ENCODE measurements around the gene STAT5A. TPM values are rescaled to one million over a fixed set of nuclear protein-coding genes. Genes with fewer than 3 reads are reported as not detected.

STAT5A gene
- total RNA-seq, 3 donors from 2014 or later = 72.8 to 363 (median 78.9) TPM

DNA sequence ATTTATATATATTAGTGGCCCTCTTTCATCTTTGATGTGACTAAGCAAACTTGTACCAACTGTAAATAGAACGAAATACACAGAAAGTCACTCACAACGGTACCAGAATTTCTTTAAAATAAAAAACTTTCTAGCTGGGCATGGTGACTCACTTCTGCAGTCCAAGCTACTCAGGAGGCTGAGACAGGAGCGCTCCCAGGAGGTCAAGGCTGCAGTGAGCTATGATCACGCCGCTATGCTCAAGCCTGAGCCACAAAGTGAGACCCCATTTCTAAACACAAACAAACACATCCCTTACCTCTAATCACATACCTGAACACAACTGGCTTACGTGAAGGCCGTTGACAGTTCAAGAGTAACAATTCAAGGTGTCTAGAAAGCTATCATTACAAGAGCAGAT lies 41.8 kb upstream of the STAT5A start:
- H3K9me3 ChIP-seq = no peaks in the 10 kb centered on the region
- H3K36me3 ChIP-seq = no peaks in the 10 kb centered on the region
- no peak for DNase-seq (ENCODE audit: low spot score in 2 of 2)
- H3K4me3 ChIP-seq = no peak overlapping the region
- no peaks in the 10 kb centered on the region for H3K4me1 ChIP-seq
- TF ChIP-seq POLR2AphosphoS5 (IDR thresholded peaks at IDR 0.05) (no peak), POLR2A (IDR thresholded peaks at IDR 0.05) (no peak)
- TF ChIP-seq, protein P1, sequence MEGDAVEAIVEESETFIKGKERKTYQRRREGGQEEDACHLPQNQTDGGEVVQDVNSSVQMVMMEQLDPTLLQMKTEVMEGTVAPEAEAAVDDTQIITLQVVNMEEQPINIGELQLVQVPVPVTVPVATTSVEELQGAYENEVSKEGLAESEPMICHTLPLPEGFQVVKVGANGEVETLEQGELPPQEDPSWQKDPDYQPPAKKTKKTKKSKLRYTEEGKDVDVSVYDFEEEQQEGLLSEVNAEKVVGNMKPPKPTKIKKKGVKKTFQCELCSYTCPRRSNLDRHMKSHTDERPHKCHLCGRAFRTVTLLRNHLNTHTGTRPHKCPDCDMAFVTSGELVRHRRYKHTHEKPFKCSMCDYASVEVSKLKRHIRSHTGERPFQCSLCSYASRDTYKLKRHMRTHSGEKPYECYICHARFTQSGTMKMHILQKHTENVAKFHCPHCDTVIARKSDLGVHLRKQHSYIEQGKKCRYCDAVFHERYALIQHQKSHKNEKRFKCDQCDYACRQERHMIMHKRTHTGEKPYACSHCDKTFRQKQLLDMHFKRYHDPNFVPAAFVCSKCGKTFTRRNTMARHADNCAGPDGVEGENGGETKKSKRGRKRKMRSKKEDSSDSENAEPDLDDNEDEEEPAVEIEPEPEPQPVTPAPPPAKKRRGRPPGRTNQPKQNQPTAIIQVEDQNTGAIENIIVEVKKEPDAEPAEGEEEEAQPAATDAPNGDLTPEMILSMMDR (IDR thresholded peaks at IDR 0.05) = no peak
- no peaks in the 10 kb centered on the region for H3K27me3 ChIP-seq
- intact Hi-C loops (cut with DNase I; ENCODE audit: low total_unique reads) = no loop called here
- peak overlapping the region; percentile 37 to 45 for H3K27ac ChIP-seq

DNA sequence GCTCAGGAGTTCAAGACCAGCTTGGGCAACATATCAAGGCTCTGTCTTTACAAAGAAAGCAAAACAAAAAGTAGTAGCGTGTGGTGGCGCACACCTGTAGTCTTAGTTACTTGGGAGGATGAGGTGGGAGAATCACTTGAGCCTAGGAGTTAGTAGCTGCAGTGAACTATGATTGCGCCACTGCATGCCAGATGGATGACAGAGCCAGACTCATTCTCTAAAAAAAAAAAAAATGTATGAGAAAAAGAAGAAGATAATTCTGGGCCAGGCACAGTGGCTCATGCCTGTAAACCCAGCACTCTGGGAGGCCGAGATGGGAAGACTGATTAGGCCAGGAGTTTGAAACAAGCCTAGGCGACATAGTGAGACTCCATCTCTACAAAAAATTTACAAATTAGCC lies 40.6 kb upstream of the STAT5A start:
- peak overlapping the region; percentile 79 to 81 for H3K27ac ChIP-seq
- intact Hi-C loops (cut with DNase I; ENCODE audit: low total_unique reads) = no loop called here
- no peaks in the 10 kb centered on the region for H3K27me3 ChIP-seq
- DNase-seq (ENCODE audit: low spot score in 2 of 2) = no peak
- H3K36me3 ChIP-seq = no peaks in the 10 kb centered on the region
- no peaks in the 10 kb centered on the region for H3K4me1 ChIP-seq
- no peak overlapping the region for H3K4me3 ChIP-seq
- TF ChIP-seq POLR2A (IDR thresholded peaks at IDR 0.05) (no peak), POLR2AphosphoS5 (IDR thresholded peaks at IDR 0.05) (no peak)
- TF ChIP-seq, protein P1 (IDR thresholded peaks at IDR 0.05) = no peak
- no peaks in the 10 kb centered on the region for H3K9me3 ChIP-seq

DNA sequence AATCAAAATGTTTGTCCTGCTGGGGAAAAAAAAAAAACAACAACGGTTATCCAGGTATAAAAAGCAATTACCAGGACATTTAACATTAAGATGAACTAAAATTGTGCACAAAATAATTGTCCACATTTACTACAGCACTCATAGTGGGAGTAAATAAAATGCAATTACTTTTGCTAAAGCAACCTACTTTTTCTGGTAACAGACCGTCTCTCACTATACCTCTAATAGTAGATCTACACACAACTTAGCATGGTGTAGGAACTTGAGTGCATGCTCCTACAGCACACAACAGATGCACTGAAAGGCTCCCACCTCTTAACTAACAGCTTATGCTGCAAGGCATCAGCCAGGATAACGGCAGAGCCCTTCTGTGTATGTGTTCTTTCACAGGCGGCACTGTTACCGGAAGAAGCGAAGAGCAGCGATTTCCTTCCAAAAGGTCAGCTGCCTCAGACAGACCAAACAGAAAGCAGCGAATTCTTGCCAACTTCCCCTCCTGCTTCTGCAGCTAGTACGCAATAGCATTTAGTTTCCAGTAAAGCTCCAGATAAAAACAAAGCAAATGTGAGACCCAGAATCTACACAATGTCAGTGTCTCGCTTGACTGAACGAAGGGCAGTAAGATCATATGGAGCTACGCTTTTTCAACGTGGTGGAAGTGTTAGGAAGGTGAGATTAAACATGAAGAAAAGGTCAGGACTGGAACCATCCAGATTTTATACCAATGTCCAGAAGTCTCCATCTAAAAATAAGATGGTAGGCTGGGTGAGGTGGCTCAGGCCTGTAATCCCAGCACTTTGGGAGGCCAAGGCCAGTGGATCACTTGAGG lies 39.7 kb upstream of the STAT5A start:
- intact Hi-C loops (cut with DNase I; ENCODE audit: low total_unique reads) = no loop called here
- TF ChIP-seq, protein P1 (IDR thresholded peaks at IDR 0.05) = no peak
- TF ChIP-seq POLR2A (IDR thresholded peaks at IDR 0.05) = no peak
- peak; percentile 77 to 89 (median 89) for TF ChIP-seq POLR2AphosphoS5 (IDR thresholded peaks at IDR 0.05)
- Histone ChIP-seq H3K27me3 (no peaks in the 10 kb centered on the region), H3K4me1 (no peaks in the 10 kb centered on the region), H3K9me3 (no peaks in the 10 kb centered on the region), H3K36me3 (no peaks in the 10 kb centered on the region), H3K27ac (peak overlapping the region; percentile 81 to 96), H3K4me3 (peak overlapping the region in 2 of 3 donors; percentile 39 to 49)
- peak; percentile 57 to 79 for DNase-seq (ENCODE audit: low spot score in 2 of 2)

DNA sequence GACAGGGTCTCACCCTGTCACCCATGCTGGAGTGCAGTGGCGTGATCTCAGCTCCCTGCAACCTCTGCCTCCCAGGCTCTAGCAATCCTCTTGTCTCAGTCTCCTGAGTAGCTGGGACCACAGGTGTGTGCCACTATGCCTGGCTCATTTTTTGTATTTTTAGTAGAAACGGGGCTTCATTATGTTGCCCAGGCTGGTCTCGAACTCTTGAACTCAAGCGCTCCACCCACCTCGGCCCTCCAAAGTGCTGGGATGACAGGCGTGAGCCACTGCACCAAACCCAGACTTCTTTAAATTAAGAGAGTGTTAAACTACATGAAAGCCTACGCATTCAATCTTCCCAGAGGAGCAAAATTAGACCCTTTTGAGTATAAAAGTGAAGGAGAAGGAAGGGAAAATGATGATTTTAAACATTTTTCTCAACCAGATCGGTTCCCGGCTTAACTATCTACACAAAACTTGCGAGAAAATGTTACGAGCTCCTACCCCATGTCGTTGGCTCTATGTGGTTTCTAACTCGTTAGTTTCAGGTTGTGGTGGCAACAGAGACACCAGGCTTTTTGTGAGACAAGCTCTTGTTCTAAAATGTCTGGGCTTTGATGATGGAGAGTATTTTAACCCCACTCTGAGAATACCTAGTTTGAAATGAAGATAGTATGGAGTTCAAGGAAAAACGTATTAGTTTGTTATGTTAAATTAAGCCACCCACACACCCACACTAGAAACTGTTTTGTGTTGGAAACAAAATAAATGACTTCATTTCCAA lies 38.4 kb upstream of the STAT5A start:
- H3K27me3 ChIP-seq = no peaks in the 10 kb centered on the region
- peak overlapping the region; percentile 81 to 96 for H3K27ac ChIP-seq
- no peak overlapping the region for H3K4me3 ChIP-seq
- intact Hi-C loops (cut with DNase I; ENCODE audit: low total_unique reads) = no loop called here
- no peaks in the 10 kb centered on the region for H3K4me1 ChIP-seq
- H3K9me3 ChIP-seq = no peaks in the 10 kb centered on the region
- TF ChIP-seq POLR2AphosphoS5 (IDR thresholded peaks at IDR 0.05) (no peak), POLR2A (IDR thresholded peaks at IDR 0.05) (no peak)
- TF ChIP-seq, protein P1 (IDR thresholded peaks at IDR 0.05) = no peak
- no peaks in the 10 kb centered on the region for H3K36me3 ChIP-seq
- DNase-seq (ENCODE audit: low spot score in 2 of 2) = no peak

DNA sequence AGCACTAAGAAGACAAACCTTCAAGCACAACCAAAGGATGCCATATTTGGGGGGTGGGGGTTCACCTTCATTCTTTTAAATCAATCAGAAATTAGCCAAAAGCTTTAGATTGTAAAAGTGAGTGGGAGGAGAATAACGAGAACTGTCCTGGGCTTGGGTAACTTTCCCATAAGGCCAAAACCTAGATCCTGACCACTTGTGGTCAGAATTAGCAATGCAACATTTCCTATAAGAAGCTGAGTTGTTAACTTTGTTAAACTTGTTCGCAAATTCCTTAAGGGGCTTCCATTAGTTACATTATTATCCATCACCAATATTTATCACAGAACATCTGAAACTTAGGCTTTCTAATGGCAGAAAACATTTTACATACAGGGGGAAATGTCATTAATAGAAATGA lies 37.2 kb upstream of the STAT5A start:
- TF ChIP-seq, protein P1 (IDR thresholded peaks at IDR 0.05) = no peak
- no peak for TF ChIP-seq POLR2A (IDR thresholded peaks at IDR 0.05)
- TF ChIP-seq POLR2AphosphoS5 (IDR thresholded peaks at IDR 0.05) = no peak
- Histone ChIP-seq H3K27me3 (no peaks in the 10 kb centered on the region), H3K36me3 (no peaks in the 10 kb centered on the region), H3K9me3 (no peaks in the 10 kb centered on the region), H3K4me1 (no peaks in the 10 kb centered on the region), H3K4me3 (no peak overlapping the region), H3K27ac (no peak overlapping the region)
- intact Hi-C loops (cut with DNase I; ENCODE audit: low total_unique reads) = no loop called here
- DNase-seq (ENCODE audit: low spot score in 2 of 2) = no peak

Measured in breast epithelium (tissue), 4 donors.